Measurements from ENCODE around the gene CHKA.

Gene CHKA

GRCh38 chr11:68012044-68012842 is 108.9 kb downstream of the CHKA start:
- DNase-seq, result no peak

GRCh38 chr11:68011051-68011943 is 109.9 kb downstream of the CHKA start:
- DNase-seq, result no peak

GRCh38 chr11:68010090-68011041 is 110.8 kb downstream of the CHKA start, which contains the start of gene ALDH3B1:
ALDH3B1 (plus strand) TSS chr11:68010327; CDS start chr11:68015298, 4,971 bp downstream.
- no peak for DNase-seq

GRCh38 chr11:68009391-68010089 is 111.6 kb downstream of the CHKA start:
- no peak for DNase-seq

GRCh38 chr11:68008381-68009337 is 112.5 kb downstream of the CHKA start:
- no peak for DNase-seq

GRCh38 chr11:68007498-68008380 is 113.4 kb downstream of the CHKA start:
- DNase-seq, result no peak

- DNase-seq, result no peak
These were observed 114.5 kb downstream of the CHKA start for GRCh38 chr11:68006606-68007166.

GRCh38 chr11:68004551-68005335 is 116.4 kb downstream of the CHKA start:
- no peak for DNase-seq

GRCh38 chr11:68003846-68004550 is 117.2 kb downstream of the CHKA start, which contains the start of gene UNC93B1:
UNC93B1 (minus strand) TSS chr11:68004097; CDS start chr11:68004043, 54 bp downstream.
- DNase-seq, result no peak

GRCh38 chr11:68002938-68003845 is 118.0 kb downstream of the CHKA start:
- no peak for DNase-seq
